Stimulated activated CD8-positive, alpha-beta memory T cell treated with anti-CD3 and anti-CD28 coated beads, Interleukin-12 subunit alpha, Interleukin-12 subunit beta, amount 100 ng/mL, for 24 hours (primary cell): Measurements from ENCODE around the gene RITA1.
A peak's percentile ranks its signal among the peaks of the same experiment; 100 is the strongest.
"Not testable (repeated sequence)": the region's sequence is repeated elsewhere in the genome, so short reads cannot be mapped to it uniquely, and the experiment has no call there.

Experiments
- DNase-seq: peaks from one replicate; pipeline ENCODE4 v3.0.0-alpha.2; 2020; ENCODE audit errors: extremely low read depth

Gene RITA1

GRCh38 chr12:113202300-113203075 is 17.0 kb downstream of the RITA1 start:
- no peak for DNase-seq

- no peak for DNase-seq
Measured at GRCh38 chr12:113203852-113204760, 18.6 kb downstream of the RITA1 start.

GRCh38 chr12:113204804-113205203 is 19.3 kb downstream of the RITA1 start:
- no peak for DNase-seq

GRCh38 chr12:113206802-113207201 is 21.3 kb downstream of the RITA1 start:
- not testable (repeated sequence) for DNase-seq

GRCh38 chr12:113207613-113208040 is 22.1 kb downstream of the RITA1 start:
- no peak for DNase-seq

GRCh38 chr12:113208041-113208934 is 22.8 kb downstream of the RITA1 start:
- no peak for DNase-seq

GRCh38 chr12:113211160-113211559 is 25.6 kb downstream of the RITA1 start:
- no peak for DNase-seq

- no peak for DNase-seq
Measured at GRCh38 chr12:113214895-113215400, 29.4 kb downstream of the RITA1 start.

GRCh38 chr12:113216027-113216426 is 30.5 kb downstream of the RITA1 start:
- no peak for DNase-seq

GRCh38 chr12:113220593-113221180 is 35.2 kb downstream of the RITA1 start:
- no peak for DNase-seq

- DNase-seq = peak; percentile 98
Measured at GRCh38 chr12:113221181-113221996, 35.9 kb downstream of the RITA1 start, which contains the start of gene TPCN1. TPCN1 (plus strand) TSS chr12:113221464; CDS start chr12:113226853, 5,389 bp downstream.

- no peak for DNase-seq
Measured at GRCh38 chr12:113221997-113222729, 36.6 kb downstream of the RITA1 start.

GRCh38 chr12:113222730-113223531 is 37.4 kb downstream of the RITA1 start:
- no peak for DNase-seq

- no peak for DNase-seq
Measured at GRCh38 chr12:113224955-113225354, 39.4 kb downstream of the RITA1 start.

- no peak for DNase-seq
Measured at GRCh38 chr12:113226696-113227568, 41.4 kb downstream of the RITA1 start.

- DNase-seq = no peak
Measured at GRCh38 chr12:113227686-113228391, 42.3 kb downstream of the RITA1 start.
